GM10266 (cell line): ENCODE data around the gene KCNAB1.

Source experiments
- DNase-seq: peaks from one replicate; pipeline ENCODE4 v3.0.0; 2012; ENCODE audit errors: extremely low spot score
- CTCF ChIP-seq: IDR thresholded peaks from 2 replicates; pipeline ENCODE4 v1.5.1; 2012; ENCODE audit warnings: mild to moderate bottlenecking, low read depth; ENCODE audit not compliant: control insufficient read depth, insufficient read depth; ENCODE audit errors: missing control alignments

The KCNAB1 gene

DNA sequence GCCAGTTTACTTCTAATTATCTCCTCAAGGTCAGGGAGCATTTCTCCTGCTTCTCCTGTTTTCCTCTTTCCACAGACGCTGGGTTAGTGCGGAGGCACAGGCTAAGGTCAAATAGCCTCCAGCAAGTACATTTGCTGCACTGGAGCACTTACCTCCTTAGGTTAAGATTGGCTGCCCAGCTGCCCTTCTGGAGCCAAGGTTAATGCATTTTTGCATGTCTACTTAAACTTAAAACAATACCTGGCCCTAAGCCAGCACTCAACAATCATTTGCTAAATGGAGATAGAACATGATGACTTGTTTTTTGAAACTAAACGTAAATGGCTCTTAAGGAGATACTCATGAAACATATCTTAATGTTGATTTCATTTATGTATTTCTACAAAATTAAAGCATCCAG is 351.1 kb downstream of the KCNAB1 start:
- no peak for TF ChIP-seq CTCF
- no peak for DNase-seq

GRCh38 chr3:156472150-156472549 is 351.8 kb downstream of the KCNAB1 start:
- TF ChIP-seq CTCF, result peak; percentile 47
- DNase-seq, result no peak

DNA sequence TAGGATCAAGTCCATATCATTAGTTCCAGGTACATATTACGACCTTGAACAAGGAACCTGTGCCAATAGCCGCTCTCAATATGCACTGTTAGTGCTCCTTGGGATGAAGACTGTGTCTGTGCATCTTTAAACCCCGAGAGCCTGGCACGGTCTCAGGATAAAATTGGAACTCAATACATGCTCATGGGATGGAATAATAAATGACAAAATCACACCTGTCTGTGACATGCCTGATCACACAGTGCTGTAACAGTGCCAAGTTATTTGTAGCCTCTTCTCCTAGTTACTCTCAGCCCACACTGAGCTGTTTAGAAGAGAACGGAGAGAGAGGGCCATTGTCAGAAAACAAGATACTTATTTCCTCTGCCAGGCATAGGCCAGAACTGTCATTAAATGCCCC is 352.3 kb downstream of the KCNAB1 start:
- no peak for DNase-seq
- TF ChIP-seq CTCF, result no peak

DNA sequence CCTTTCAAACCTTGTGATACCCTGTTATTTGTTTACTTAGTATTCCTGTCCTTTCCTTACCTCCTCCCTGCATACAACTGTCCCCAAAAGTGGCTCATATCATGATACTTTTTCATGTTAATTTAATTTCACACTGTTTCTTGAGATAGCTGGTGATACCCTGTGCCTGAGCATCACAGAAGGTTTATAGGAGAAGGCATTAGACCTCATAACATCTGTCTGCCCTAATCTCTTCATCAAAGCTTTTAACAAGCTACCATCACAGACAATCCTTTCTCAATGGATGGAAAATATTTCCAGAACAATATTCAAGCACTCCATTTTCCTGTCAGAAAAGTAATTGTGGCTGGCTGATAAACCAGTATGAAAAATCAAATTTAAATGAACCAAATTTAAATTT is 353.0 kb downstream of the KCNAB1 start:
- no peak for DNase-seq
- TF ChIP-seq CTCF, result no peak

GRCh38 chr3:156474560-156475389 is 354.4 kb downstream of the KCNAB1 start:
- DNase-seq, result no peak

GRCh38 chr3:156477323-156477722 is 356.9 kb downstream of the KCNAB1 start:
- no peak for DNase-seq
- no peak for TF ChIP-seq CTCF

More at GRCh38 chr3:156474560-156475389, 354.4 kb downstream of the KCNAB1 start:
- TF ChIP-seq CTCF, result peak; percentile 47

- no peak for DNase-seq
- TF ChIP-seq CTCF, result no peak
These were observed 358.5 kb downstream of the KCNAB1 start for GRCh38 chr3:156478891-156479290.
